K562 (cell line): Measurements from ENCODE around the gene CENPT. TPM values are rescaled to one million over a fixed set of nuclear protein-coding genes. Genes with fewer than 3 reads are reported as not detected.

Experiments used
- ATAC-seq: fragments of 200-7000 bp; cut with Tn5 transposase; 3 replicates; pipeline ENCODE4 v1.9.1; 2020; ENCODE audit warnings: moderate library complexity
- BruUV-seq: library from RNA; stranded (reverse); fragments of 400-500 nt; replicated peaks from 2 replicates; lab custom pipeline; 2021; lab: Mats Ljungman, UMichigan
- CTCF ChIA-PET: fragments of 300-600 bp; formaldehyde crosslinking; extraction: SDS; loops from one replicate; lab custom pipeline; 2021; ENCODE audit warnings: low intra/inter-chr PET ratio; lab: Yijun Ruan, JAX
- POLR2A ChIA-PET: fragments of 300-600, 350-650 bp; sonication (Branson Sonifier 250); formaldehyde crosslinking; extraction: SDS; loops from one replicate; lab custom pipeline; 2021; ENCODE audit warnings: antibody characterized with exemption, inconsistent platforms; lab: Yijun Ruan, JAX
- DNase-seq, 4 experiments: peaks; one replicate each; pipeline versions ENCODE4 v3.0.0 to v3.0.0-alpha.2; 2011 to 2018; ENCODE audit warnings: low spot score in 3 of 4, mixed read lengths in 3 of 4; ENCODE audit errors: extremely low read depth in 1 of 4
- FAIRE-seq: peaks from 2 replicates; lab custom pipeline; 2011; peaks lifted over from hg19 to GRCh38; lab: Jason Lieb, UNC
- H2AFZ ChIP-seq: 2 replicates; pipeline ENCODE4 v1.6.0; 2011; ENCODE audit warnings: low read depth, low read length, control low read depth, inconsistent platforms
- H3K27ac ChIP-seq: fragments of 200-600 bp; 3 replicates; pipeline ENCODE4 v1.8.0; 2011; ENCODE audit warnings: low read depth, mild to moderate bottlenecking, control low read depth, inconsistent platforms, low read length, moderate library complexity, mixed read lengths; ENCODE audit errors: extremely low read depth
- H3K27me3 ChIP-seq, 2 experiments: fragments of 300-600 bp in 1 of 2; 2 replicates in 1 of 2; 3 replicates in 1 of 2; pipeline versions ENCODE4 v1.6.0 to v1.8.0; 2011; ENCODE audit warnings: inconsistent platforms in 2 of 2, low read length in 2 of 2, mild to moderate bottlenecking in 1 of 2, mixed read lengths in 1 of 2, moderate library complexity in 1 of 2; ENCODE audit not compliant: control insufficient read depth in 2 of 2, insufficient read depth in 2 of 2
- H3K36me3 ChIP-seq: fragments of 300-600 bp; 3 replicates; pipeline ENCODE4 v1.8.0; 2011; ENCODE audit warnings: mild to moderate bottlenecking, low read length, inconsistent platforms; ENCODE audit not compliant: control insufficient read depth, insufficient read depth
- H3K4me1 ChIP-seq, 2 experiments: fragments of 200-600 bp in 1 of 2; replicated peaks in 1 of 2; 2 replicates in 1 of 2; 3 replicates in 1 of 2; pipeline versions ENCODE4 v1.5.1 to v1.8.0; 2011; ENCODE audit warnings: inconsistent platforms in 2 of 2, low read length in 2 of 2, mild to moderate bottlenecking in 1 of 2, mixed read lengths in 1 of 2, moderate library complexity in 1 of 2; ENCODE audit not compliant: control insufficient read depth in 2 of 2, insufficient read depth in 2 of 2
- H3K4me2 ChIP-seq: 2 replicates; pipeline ENCODE4 v1.6.1; 2011; ENCODE audit warnings: low read length, control low read depth, inconsistent platforms, mixed read lengths; ENCODE audit not compliant: insufficient read depth
- H3K4me3 ChIP-seq: fragments of 200-600 bp; sonication (generic), shearing (Covaris generic); 2 replicates; pipeline ENCODE4 v1.5.1; 2016; ENCODE audit warnings: control low read depth, inconsistent platforms
- H3K79me2 ChIP-seq: fragments of 200-600 bp; 3 replicates; pipeline ENCODE4 v1.8.0; 2011; ENCODE audit warnings: low read length, inconsistent platforms; ENCODE audit not compliant: control insufficient read depth, insufficient read depth
- H3K9ac ChIP-seq, 2 experiments: 2 replicates each; pipeline versions ENCODE4 v1.6.0 to v1.6.1; 2011; ENCODE audit warnings: low read depth in 2 of 2, low read length in 2 of 2, control low read depth in 1 of 2, inconsistent platforms in 1 of 2, mild to moderate bottlenecking in 1 of 2, mixed read lengths in 1 of 2; ENCODE audit not compliant: insufficient read depth in 1 of 2
- H3K9me1 ChIP-seq: one replicate; pipeline ENCODE4 v1.6.0; 2011; ENCODE audit warnings: inconsistent platforms, mild to moderate bottlenecking, low read length, moderate library complexity; ENCODE audit not compliant: control insufficient read depth, insufficient read depth
- H3K9me3 ChIP-seq: replicated peaks from 2 replicates; pipeline ENCODE4 v1.5.1; 2011; ENCODE audit warnings: low read depth, low read length, inconsistent platforms; ENCODE audit not compliant: control insufficient read depth, insufficient read depth
- H4K20me1 ChIP-seq: replicated peaks from 2 replicates; pipeline ENCODE4 v1.6.1; 2011; ENCODE audit warnings: low read length, inconsistent platforms, mixed read lengths; ENCODE audit not compliant: control insufficient read depth, insufficient read depth
- C11orf30 ChIP-seq: fragments of 450-650 bp; IDR thresholded peaks from 2 replicates; pipeline ENCODE4 v1.6.1; 2016; ENCODE audit warnings: low read depth, mild to moderate bottlenecking
- CBX2 ChIP-seq: fragments of 200-600 bp; sonication (generic); IDR thresholded peaks from one replicate; pipeline ENCODE4 v1.6.1; 2012; ENCODE audit warnings: mild to moderate bottlenecking, low read length, inconsistent platforms; ENCODE audit not compliant: insufficient read depth, poor library complexity, severe bottlenecking
- NCOR1 ChIP-seq: fragments of 450-650 bp; IDR thresholded peaks from 2 replicates; pipeline ENCODE4 v1.6.1; 2016; ENCODE audit warnings: mild to moderate bottlenecking, moderate library complexity
- TAF9B ChIP-seq: fragments of 450-650 bp; IDR thresholded peaks from 2 replicates; pipeline ENCODE4 v1.6.1; 2018; ENCODE audit warnings: mild to moderate bottlenecking; ENCODE audit not compliant: partially characterized antibody
- ZNF316 ChIP-seq: fragments of 450-650 bp; IDR thresholded peaks from 2 replicates; pipeline ENCODE4 v1.6.1; 2016
- WGBS: fragments of 100-300 bp; shearing (Covaris generic); methylation state at CpG from one replicate; pipeline ENCODE4 v1.1.6; 2016; ENCODE audit warnings: low coverage, mixed read lengths; ENCODE audit not compliant: insufficient coverage; ENCODE audit errors: missing lambda C conversion rate; 5-methylcytosine and 5-hydroxymethylcytosine counted together
- in situ Hi-C: fragments of 300-500 bp; cut with MboI; formaldehyde crosslinking; loops from 4 replicates; pipeline ENCODE4 v1.15.0; 2018; ENCODE audit warnings: inconsistent platforms, mixed read lengths
- intact Hi-C: fragments of 100-400 bp; cut with micrococcal nuclease; formaldehyde crosslinking; loops from 2 replicates; pipeline ENCODE4 v1.14.2; 2022
- polyA plus RNA-seq, 8 experiments: library from polyadenylated mRNA; depleted of rRNA in 4 of 8; stranded (reverse) in 5 of 8; unstranded in 3 of 8; fragments of >200 nt; fragmentation: Nextera tagmentation in 2 of 8; fragmentation: Illumina TruSeq in 1 of 8; extraction: Ambion mirVana in 2 of 8; extraction: Trizol in 1 of 8; gene quantifications; 2 replicates each; pipeline versions ENCODE4 v1.2.1 to v1.2.3, GENCODE V29; 2011 to 2014; ENCODE audit warnings: inconsistent platforms in 1 of 8, missing spikeins in 1 of 8
- total RNA-seq, 7 experiments: library from RNA; depleted of rRNA in 6 of 7; stranded (reverse); fragments of >200 nt in 6 of 7; fragmentation: Illumina TruSeq in 2 of 7; extraction: Trizol in 2 of 7; gene quantifications; 2 replicates each; pipeline versions ENCODE4 v1.2.1 to v1.2.3, GENCODE V29; 2011 to 2021; ENCODE audit warnings: low replicate concordance in 1 of 7
- TF ChIP-seq, protein P1 (sequence below), 2 experiments: fragments of 450-650 bp; formaldehyde crosslinking in 1 of 2; IDR thresholded peaks; 2 replicates each; pipeline versions ENCODE4 v1.4.0 to v1.6.1; 2014 to 2020; ENCODE audit warnings: mild to moderate bottlenecking in 2 of 2, borderline replicate concordance in 1 of 2, low read depth in 1 of 2

The CENPT gene
- total and polyA plus RNA-seq, 9 of the 15 experiments (the other 6 are each of a cell fraction or from before 2014, with no cell fraction given), result 3.6 to 94.2 (median 44.1) TPM

DNA sequence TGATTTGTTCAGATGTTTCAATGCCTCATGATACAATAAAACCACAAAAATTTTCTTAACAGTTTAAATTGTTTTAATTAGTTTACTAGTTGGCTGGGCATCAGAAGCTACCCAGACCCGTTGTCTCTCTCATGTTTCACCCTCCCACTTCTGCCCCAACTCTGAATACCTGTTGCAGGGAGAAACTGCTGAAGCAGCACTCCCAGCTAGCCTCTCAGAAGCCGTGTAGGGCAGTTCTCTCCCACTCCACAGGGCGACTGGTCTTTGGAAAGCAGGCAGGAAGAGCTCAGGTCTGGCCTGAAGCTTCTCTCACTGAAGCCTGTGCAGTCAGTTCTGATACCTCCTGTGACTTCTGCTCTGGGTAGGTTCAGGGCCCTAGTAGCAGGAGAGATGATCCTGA is 23.8 kb upstream of the CENPT start:
- Histone ChIP-seq H3K9ac (no peak overlapping the region), H3K79me2 (peaks cover 34% of the 10 kb centered on the region), H3K4me3 (no peak overlapping the region), H3K9me1 (no peaks in the 10 kb centered on the region), H3K9me3 (no peaks in the 10 kb centered on the region), H3K36me3 (peaks cover 79% of the 10 kb centered on the region; the same call in 2 of the 3 replicates), H4K20me1 (peaks cover 7% of the 10 kb centered on the region), H3K4me2 (no peak overlapping the region), H3K27ac (no peak overlapping the region), H2AFZ (no peak overlapping the region), H3K4me1 (peaks cover 21% of the 10 kb centered on the region in 2 experiments; a peak in 4 of 5 replicates), H3K27me3 (no peaks in the 10 kb centered on the region)
- POLR2A ChIA-PET, result interaction anchor here (0.7 to 2.1 kb wide), 7 partner anchors 9 to 26 kb away, joined by 3 to 10 read pairs (median 4); partner anchors contain the start of gene NRN1L
- DNase-seq, result no peak
- intact Hi-C loops, result no loop called here
- in situ Hi-C loops, result no loop called here
- ATAC-seq, result no peak
- no TSS peak for BruUV-seq
- FAIRE-seq, result no peak
- 56% methylated on average over 3 of the region's 3 CpGs for WGBS
- CTCF ChIA-PET, result no interaction called here
- no peak for TF ChIP-seq TAF9B
- no peak for TF ChIP-seq NCOR1
- TF ChIP-seq, protein P1, sequence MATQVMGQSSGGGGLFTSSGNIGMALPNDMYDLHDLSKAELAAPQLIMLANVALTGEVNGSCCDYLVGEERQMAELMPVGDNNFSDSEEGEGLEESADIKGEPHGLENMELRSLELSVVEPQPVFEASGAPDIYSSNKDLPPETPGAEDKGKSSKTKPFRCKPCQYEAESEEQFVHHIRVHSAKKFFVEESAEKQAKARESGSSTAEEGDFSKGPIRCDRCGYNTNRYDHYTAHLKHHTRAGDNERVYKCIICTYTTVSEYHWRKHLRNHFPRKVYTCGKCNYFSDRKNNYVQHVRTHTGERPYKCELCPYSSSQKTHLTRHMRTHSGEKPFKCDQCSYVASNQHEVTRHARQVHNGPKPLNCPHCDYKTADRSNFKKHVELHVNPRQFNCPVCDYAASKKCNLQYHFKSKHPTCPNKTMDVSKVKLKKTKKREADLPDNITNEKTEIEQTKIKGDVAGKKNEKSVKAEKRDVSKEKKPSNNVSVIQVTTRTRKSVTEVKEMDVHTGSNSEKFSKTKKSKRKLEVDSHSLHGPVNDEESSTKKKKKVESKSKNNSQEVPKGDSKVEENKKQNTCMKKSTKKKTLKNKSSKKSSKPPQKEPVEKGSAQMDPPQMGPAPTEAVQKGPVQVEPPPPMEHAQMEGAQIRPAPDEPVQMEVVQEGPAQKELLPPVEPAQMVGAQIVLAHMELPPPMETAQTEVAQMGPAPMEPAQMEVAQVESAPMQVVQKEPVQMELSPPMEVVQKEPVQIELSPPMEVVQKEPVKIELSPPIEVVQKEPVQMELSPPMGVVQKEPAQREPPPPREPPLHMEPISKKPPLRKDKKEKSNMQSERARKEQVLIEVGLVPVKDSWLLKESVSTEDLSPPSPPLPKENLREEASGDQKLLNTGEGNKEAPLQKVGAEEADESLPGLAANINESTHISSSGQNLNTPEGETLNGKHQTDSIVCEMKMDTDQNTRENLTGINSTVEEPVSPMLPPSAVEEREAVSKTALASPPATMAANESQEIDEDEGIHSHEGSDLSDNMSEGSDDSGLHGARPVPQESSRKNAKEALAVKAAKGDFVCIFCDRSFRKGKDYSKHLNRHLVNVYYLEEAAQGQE (IDR thresholded peaks at IDR 0.05; ENCODE audit: borderline replicate concordance), result no peak
- TF ChIP-seq, protein P1 (CRISPR knock-in tag; IDR thresholded peaks at IDR 0.05; ENCODE audit: low read depth), result no peak
- peak; percentile 40; the same call in 1 of the 2 replicates for TF ChIP-seq ZNF316
- peak; percentile 24; the same call in 1 of the 2 replicates for TF ChIP-seq C11orf30
- no peak for TF ChIP-seq CBX2
